Immature natural killer cell (primary cell): ENCODE results near the gene NRXN3. TPM values are rescaled to one million over a fixed set of nuclear protein-coding genes. Genes with fewer than 3 reads are reported as not detected.

Source experiments
- DNase-seq, 3 donors: peaks; one replicate each; pipeline ENCODE4 v3.0.0; 2022; ENCODE audit warnings: mixed read lengths in 1 of 3
- H3K27ac Mint-ChIP-seq, 6 donors: one replicate each; pipeline ENCODE4 v1.8.0; 2020; ENCODE audit warnings: mixed read lengths in 6 of 6, mild to moderate bottlenecking in 5 of 6, inconsistent platforms in 4 of 6, moderate library complexity in 3 of 6
- H3K27me3 Mint-ChIP-seq, 3 donors: one replicate each; pipeline ENCODE4 v1.8.0; 2020 to 2021; ENCODE audit warnings: low read depth in 3 of 3, mild to moderate bottlenecking in 3 of 3, mixed read lengths in 3 of 3, moderate library complexity in 3 of 3, inconsistent platforms in 1 of 3
- H3K36me3 Mint-ChIP-seq, 3 donors: one replicate each; pipeline ENCODE4 v1.8.0; 2020; ENCODE audit warnings: mixed read lengths in 3 of 3, inconsistent platforms in 2 of 3, mild to moderate bottlenecking in 2 of 3
- H3K4me1 Mint-ChIP-seq, 2 donors: one replicate each; pipeline ENCODE4 v1.8.0; 2020; ENCODE audit warnings: inconsistent platforms in 2 of 2, mild to moderate bottlenecking in 2 of 2, mixed read lengths in 2 of 2, moderate library complexity in 1 of 2
- H3K4me3 Mint-ChIP-seq, 5 donors: one replicate each; pipeline ENCODE4 v1.8.0; 2020; ENCODE audit warnings: mild to moderate bottlenecking in 5 of 5, mixed read lengths in 5 of 5, inconsistent platforms in 3 of 5, moderate library complexity in 3 of 5
- H3K9me3 Mint-ChIP-seq, 6 donors: one replicate each; pipeline ENCODE4 v1.8.0; 2020; ENCODE audit warnings: mild to moderate bottlenecking in 6 of 6, mixed read lengths in 6 of 6, inconsistent platforms in 4 of 6, moderate library complexity in 3 of 6
- polyA plus RNA-seq, 3 donors: library from polyadenylated mRNA; unstranded; fragments of 300-500 nt; fragmentation: Illumina TruSeq; gene quantifications; one replicate each; pipeline ENCODE4 v1.2.3, GENCODE V29; 2021

The NRXN3 gene
- polyA plus RNA-seq, 3 donors from 2014 or later, result not detected

GRCh38 chr14:79570648-79571047 is 1400.5 kb downstream of the NRXN3 start:
- no peaks in the 10 kb centered on the region for H3K4me1 Mint-ChIP-seq
- peaks cover 0 to 1% (median 0%) of the 10 kb centered on the region in 3 donors for H3K27me3 Mint-ChIP-seq
- no peak for DNase-seq
- H3K27ac Mint-ChIP-seq, result no peak overlapping the region
- no peaks in the 10 kb centered on the region for H3K36me3 Mint-ChIP-seq
- H3K4me3 Mint-ChIP-seq, result no peak overlapping the region
- H3K9me3 Mint-ChIP-seq, result peaks cover 5 to 20% (median 11%) of the 10 kb centered on the region in 6 donors

GRCh38 chr14:79571366-79571765 is 1401.2 kb downstream of the NRXN3 start:
- H3K9me3 Mint-ChIP-seq, result peaks cover 5 to 20% (median 11%) of the 10 kb centered on the region in 6 donors
- no peaks in the 10 kb centered on the region for H3K4me1 Mint-ChIP-seq
- no peaks in the 10 kb centered on the region for H3K36me3 Mint-ChIP-seq
- no peak for DNase-seq
- no peak overlapping the region for H3K27ac Mint-ChIP-seq
- no peak overlapping the region for H3K4me3 Mint-ChIP-seq
- peaks cover 0 to 1% (median 0%) of the 10 kb centered on the region in 3 donors for H3K27me3 Mint-ChIP-seq

GRCh38 chr14:79573486-79573885 is 1403.3 kb downstream of the NRXN3 start:
- Mint-ChIP-seq H3K27ac (no peak overlapping the region), H3K36me3 (no peaks in the 10 kb centered on the region), H3K27me3 (peaks cover 0 to 1% (median 0%) of the 10 kb centered on the region in 3 donors), H3K9me3 (peaks cover 5 to 16% (median 9%) of the 10 kb centered on the region in 6 donors), H3K4me1 (no peaks in the 10 kb centered on the region), H3K4me3 (no peak overlapping the region)
- no peak for DNase-seq

- H3K4me1 Mint-ChIP-seq, result no peaks in the 10 kb centered on the region
- no peak for DNase-seq
- peaks cover 5 to 11% (median 7%) of the 10 kb centered on the region in 6 donors for H3K9me3 Mint-ChIP-seq
- peaks cover 0 to 1% (median 0%) of the 10 kb centered on the region in 3 donors for H3K27me3 Mint-ChIP-seq
- no peak overlapping the region for H3K4me3 Mint-ChIP-seq
- no peak overlapping the region for H3K27ac Mint-ChIP-seq
- no peaks in the 10 kb centered on the region for H3K36me3 Mint-ChIP-seq
These were observed 1404.9 kb downstream of the NRXN3 start for GRCh38 chr14:79575032-79575431.

- no peaks in the 10 kb centered on the region for H3K36me3 Mint-ChIP-seq
- H3K4me1 Mint-ChIP-seq, result no peaks in the 10 kb centered on the region
These were observed 1406.3 kb downstream of the NRXN3 start for GRCh38 chr14:79576424-79576823.

GRCh38 chr14:79578470-79578869 is 1408.3 kb downstream of the NRXN3 start:
- H3K27me3 Mint-ChIP-seq, result peaks cover 0 to 4% (median 0%) of the 10 kb centered on the region in 3 donors
- no peak for DNase-seq

More at GRCh38 chr14:79576424-79576823, 1406.3 kb downstream of the NRXN3 start:
- Mint-ChIP-seq H3K9me3 (peaks cover 2 to 8% (median 5%) of the 10 kb centered on the region in 6 donors), H3K27ac (no peak overlapping the region), H3K4me3 (no peak overlapping the region), H3K27me3 (peaks cover 0 to 4% (median 0%) of the 10 kb centered on the region in 3 donors)
- DNase-seq, result no peak

GRCh38 chr14:79580414-79580813 is 1410.2 kb downstream of the NRXN3 start:
- no peak overlapping the region for H3K27ac Mint-ChIP-seq
- peaks cover 0 to 4% (median 0%) of the 10 kb centered on the region in 3 donors for H3K27me3 Mint-ChIP-seq
- H3K36me3 Mint-ChIP-seq, result no peaks in the 10 kb centered on the region
- H3K9me3 Mint-ChIP-seq, result peaks cover 2 to 12% (median 7%) of the 10 kb centered on the region in 6 donors
- no peaks in the 10 kb centered on the region for H3K4me1 Mint-ChIP-seq
- no peak overlapping the region for H3K4me3 Mint-ChIP-seq
- no peak for DNase-seq

More at GRCh38 chr14:79578470-79578869, 1408.3 kb downstream of the NRXN3 start:
- no peaks in the 10 kb centered on the region for H3K36me3 Mint-ChIP-seq
- no peak overlapping the region for H3K4me3 Mint-ChIP-seq
- H3K9me3 Mint-ChIP-seq, result peaks cover 0 to 10% (median 5%) of the 10 kb centered on the region in 6 donors
- no peaks in the 10 kb centered on the region for H3K4me1 Mint-ChIP-seq
- no peak overlapping the region for H3K27ac Mint-ChIP-seq

- H3K4me3 Mint-ChIP-seq, result no peak overlapping the region
- H3K9me3 Mint-ChIP-seq, result peaks cover 2 to 12% (median 7%) of the 10 kb centered on the region in 6 donors
- DNase-seq, result no peak
- peaks cover 0 to 4% (median 0%) of the 10 kb centered on the region in 3 donors for H3K27me3 Mint-ChIP-seq
- H3K36me3 Mint-ChIP-seq, result no peaks in the 10 kb centered on the region
- no peak overlapping the region for H3K27ac Mint-ChIP-seq
- H3K4me1 Mint-ChIP-seq, result no peaks in the 10 kb centered on the region
These were observed 1410.7 kb downstream of the NRXN3 start for GRCh38 chr14:79580906-79581305.

GRCh38 chr14:79581912-79582576 is 1411.9 kb downstream of the NRXN3 start:
- Mint-ChIP-seq H3K27ac (no peak overlapping the region), H3K36me3 (no peaks in the 10 kb centered on the region), H3K4me3 (no peak overlapping the region), H3K4me1 (no peaks in the 10 kb centered on the region), H3K27me3 (peaks cover 0 to 4% (median 0%) of the 10 kb centered on the region in 3 donors), H3K9me3 (peaks cover 2 to 12% (median 7%) of the 10 kb centered on the region in 6 donors)
- DNase-seq, result no peak

GRCh38 chr14:79583738-79584408 is 1413.7 kb downstream of the NRXN3 start:
- H3K4me1 Mint-ChIP-seq, result no peaks in the 10 kb centered on the region
- H3K36me3 Mint-ChIP-seq, result no peaks in the 10 kb centered on the region
- H3K4me3 Mint-ChIP-seq, result no peak overlapping the region
- peaks cover 0 to 4% (median 0%) of the 10 kb centered on the region in 3 donors for H3K27me3 Mint-ChIP-seq
- DNase-seq, result no peak
- no peak overlapping the region for H3K27ac Mint-ChIP-seq
- peaks cover 2 to 12% (median 9%) of the 10 kb centered on the region in 6 donors for H3K9me3 Mint-ChIP-seq

GRCh38 chr14:79584679-79585078 is 1414.5 kb downstream of the NRXN3 start:
- Mint-ChIP-seq H3K27me3 (peaks cover 0 to 4% (median 0%) of the 10 kb centered on the region in 3 donors), H3K9me3 (peaks cover 2 to 16% (median 9%) of the 10 kb centered on the region in 6 donors), H3K27ac (no peak overlapping the region), H3K4me1 (no peaks in the 10 kb centered on the region), H3K36me3 (no peaks in the 10 kb centered on the region), H3K4me3 (no peak overlapping the region)
- no peak for DNase-seq

GRCh38 chr14:79585845-79586244 is 1415.7 kb downstream of the NRXN3 start:
- Mint-ChIP-seq H3K4me1 (no peaks in the 10 kb centered on the region), H3K27me3 (peaks cover 0 to 4% (median 0%) of the 10 kb centered on the region in 3 donors), H3K9me3 (peaks cover 4 to 21% (median 9%) of the 10 kb centered on the region in 6 donors), H3K4me3 (no peak overlapping the region), H3K27ac (no peak overlapping the region), H3K36me3 (no peaks in the 10 kb centered on the region)
- no peak for DNase-seq

GRCh38 chr14:79586416-79586815 is 1416.2 kb downstream of the NRXN3 start:
- no peak for DNase-seq
- Mint-ChIP-seq H3K27ac (no peak overlapping the region), H3K27me3 (no peaks in the 10 kb centered on the region), H3K4me3 (no peak overlapping the region), H3K4me1 (no peaks in the 10 kb centered on the region), H3K36me3 (no peaks in the 10 kb centered on the region), H3K9me3 (peaks cover 2 to 18% (median 6%) of the 10 kb centered on the region in 6 donors)

- Mint-ChIP-seq H3K4me3 (no peak overlapping the region), H3K9me3 (peaks cover 4 to 16% (median 7%) of the 10 kb centered on the region in 6 donors), H3K27me3 (no peaks in the 10 kb centered on the region), H3K4me1 (no peaks in the 10 kb centered on the region), H3K36me3 (no peaks in the 10 kb centered on the region), H3K27ac (no peak overlapping the region)
- DNase-seq, result no peak
These were observed 1416.9 kb downstream of the NRXN3 start for GRCh38 chr14:79586989-79587598.
